NB4 (cell line): Measurements from ENCODE around the gene DOP1A.

Source experiments
- DNase-seq: peaks from one replicate; pipeline ENCODE4 v3.0.0; 2010; ENCODE audit warnings: low read depth
- H3K4me3 ChIP-seq: one replicate; pipeline ENCODE4 v1.5.1; 2011; ENCODE audit warnings: mild to moderate bottlenecking, low read depth, low read length, moderate library complexity
- CTCF ChIP-seq: IDR thresholded peaks from one replicate; pipeline ENCODE4 v1.5.1; 2012; ENCODE audit warnings: low read depth, low read length
- MAX ChIP-seq: IDR thresholded peaks from 2 replicates; pipeline ENCODE4 v1.6.1; 2011; ENCODE audit warnings: low read depth, low read length
- MYC ChIP-seq: IDR thresholded peaks from 2 replicates; pipeline ENCODE4 v1.6.1; 2011; ENCODE audit warnings: low read depth, low read length
- POLR2A ChIP-seq: IDR thresholded peaks from 2 replicates; pipeline ENCODE4 v1.6.1; 2011; ENCODE audit warnings: mild to moderate bottlenecking; ENCODE audit not compliant: insufficient read length; ENCODE audit errors: extremely low read depth

The DOP1A gene

GRCh38 chr6:83086751-83087150 is 19.3 kb downstream of the DOP1A start:
- TF ChIP-seq MYC: no peak
- no peak for TF ChIP-seq CTCF
- no peak for TF ChIP-seq MAX
- TF ChIP-seq POLR2A: no peak
- no peak for DNase-seq
- no peak overlapping the region for H3K4me3 ChIP-seq

GRCh38 chr6:83092756-83093399 is 25.4 kb downstream of the DOP1A start:
- TF ChIP-seq MAX (no peak), POLR2A (no peak), MYC (no peak), CTCF (no peak)
- DNase-seq: no peak

GRCh38 chr6:83096791-83097190 is 29.3 kb downstream of the DOP1A start:
- no peak for DNase-seq
- TF ChIP-seq MAX: no peak
- no peak for TF ChIP-seq CTCF
- TF ChIP-seq POLR2A: no peak
- TF ChIP-seq MYC: no peak
- H3K4me3 ChIP-seq: no peak overlapping the region

More at GRCh38 chr6:83092756-83093399, 25.4 kb downstream of the DOP1A start:
- no peak overlapping the region for H3K4me3 ChIP-seq

GRCh38 chr6:83097204-83097603 is 29.7 kb downstream of the DOP1A start:
- no peak for TF ChIP-seq MAX
- no peak for TF ChIP-seq MYC
- TF ChIP-seq POLR2A: no peak
- TF ChIP-seq CTCF: no peak
- no peak for DNase-seq
- no peak overlapping the region for H3K4me3 ChIP-seq

GRCh38 chr6:83097675-83098074 is 30.2 kb downstream of the DOP1A start:
- no peak overlapping the region for H3K4me3 ChIP-seq
- no peak for DNase-seq
- no peak for TF ChIP-seq CTCF
- no peak for TF ChIP-seq POLR2A
- TF ChIP-seq MYC: no peak
- no peak for TF ChIP-seq MAX

GRCh38 chr6:83098589-83098988 is 31.1 kb downstream of the DOP1A start:
- H3K4me3 ChIP-seq: no peak overlapping the region
- TF ChIP-seq POLR2A (no peak), MAX (no peak), CTCF (no peak), MYC (no peak)
- DNase-seq: no peak
